ENCODE measurements around the gene GRIK4. TPM values are rescaled to one million over a fixed set of nuclear protein-coding genes. Genes with fewer than 3 reads are reported as not detected.

Gene GRIK4
- total and polyA plus RNA-seq, 2 of the 4 experiments (the other 2 are of a cell fraction), result 0.18 to 0.38 TPM

DNA sequence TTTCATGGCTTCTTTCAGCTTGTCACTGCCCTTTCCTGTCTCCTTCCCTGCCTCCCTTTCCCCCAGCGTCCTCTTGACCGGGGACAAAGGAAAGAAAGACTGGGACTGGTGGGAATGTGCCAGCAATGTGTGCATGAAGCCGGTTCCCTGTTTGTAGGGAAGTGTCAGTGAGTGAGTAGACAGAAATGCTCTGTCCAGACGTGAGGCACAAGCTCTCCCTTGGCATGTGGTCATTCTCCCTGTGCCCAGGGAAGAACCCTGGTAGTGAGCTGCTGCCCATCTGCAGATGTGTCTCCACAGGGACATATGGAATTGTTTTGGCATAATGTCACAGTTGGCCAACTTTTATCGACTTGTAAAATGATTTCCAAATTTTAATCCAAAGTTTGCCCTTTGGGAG lies 426.0 kb downstream of the GRIK4 start:
- Histone ChIP-seq H4K8ac (ENCODE audit: low read depth in 2 of 2, low read length in 2 of 2) (no peak overlapping the region), H3K14ac (replicated peaks; ENCODE audit: low read depth, low read length) (no peak overlapping the region), H2BK5ac (ENCODE audit: low read depth, low read length, poor library complexity, severe bottlenecking) (no peak overlapping the region), H3K9ac (ENCODE audit: low read depth, low read length) (no peak overlapping the region), H3K18ac (ENCODE audit: low read depth, low read length) (no peak overlapping the region), H4K20me1 (ENCODE audit: insufficient read depth, low read length) (no peaks in the 10 kb centered on the region), H3K4me2 (ENCODE audit: low read depth, low read length) (no peak overlapping the region), H2BK15ac (ENCODE audit: low read depth, low read length) (no peak overlapping the region), H3K27me3 (ENCODE audit: control insufficient read depth, insufficient read depth, low read length) (peaks cover 10% of the 10 kb centered on the region), H3K9me1 (ENCODE audit: insufficient read depth, low read length) (no peaks in the 10 kb centered on the region; the same call in 1 of the 2 replicates), H2BK120ac (ENCODE audit: low read depth, low read length) (no peak overlapping the region), H2AK5ac (ENCODE audit: low read depth, low read length) (no peak overlapping the region), H3K23ac (ENCODE audit: low read depth, low read length) (no peak overlapping the region; the same call in 1 of the 2 replicates), H3K4ac (ENCODE audit: low read depth, low read length) (no peak overlapping the region), H2AK9ac (replicated peaks; ENCODE audit: low read depth, low read length, poor library complexity) (no peak overlapping the region), H3K79me1 (ENCODE audit: low read depth in 1 of 2, low read length in 2 of 2) (no peaks in the 10 kb centered on the region), H3K36me3 (ENCODE audit: control insufficient read depth, insufficient read depth, low read length) (no peaks in the 10 kb centered on the region), H2AFZ (replicated peaks; ENCODE audit: low read length, poor library complexity) (no peak overlapping the region), H2BK20ac (ENCODE audit: low read depth, low read length) (no peak overlapping the region), H4K91ac (ENCODE audit: insufficient read depth, low read depth, low read length) (no peak overlapping the region), H3K4me1 (ENCODE audit: control insufficient read depth, insufficient read depth, low read length) (no peaks in the 10 kb centered on the region; the same call in 1 of the 2 replicates), H4K5ac (ENCODE audit: low read depth, low read length) (no peak overlapping the region), H3K27ac (ENCODE audit: insufficient read depth, low read length) (no peak overlapping the region), H3K56ac (ENCODE audit: extremely low read depth, insufficient read depth, low read length) (no peak overlapping the region), H3K4me3 (ENCODE audit: insufficient read depth, low read depth, low read length) (no peak overlapping the region), H3K9me3 (ENCODE audit: control insufficient read depth, insufficient read depth, low read length) (no peaks in the 10 kb centered on the region)
- TF ChIP-seq POLR2A (IDR thresholded peaks at IDR 0.05; ENCODE audit: low read depth, low read length) (no peak), FOS (IDR thresholded peaks at IDR 0.05; ENCODE audit: low read depth, low read length) (no peak), CEBPB (IDR thresholded peaks at IDR 0.05; ENCODE audit: low read depth, low read length) (no peak), NFE2L2 (IDR thresholded peaks at IDR 0.05; ENCODE audit: low read depth, low read length) (no peak)
- CTCF ChIA-PET, result interaction anchor here (1.6 kb wide), 1 partner anchor 426 kb away, joined by 4 read pairs; the partner anchor contains the start of gene GRIK4
- ATAC-seq (ENCODE audit: low read depth) (no peak), DNase-seq (no peak)
- in situ Hi-C loops (cut with MboI; ENCODE audit: low sequenced_read_pairs), result no loop called here
- BruUV-seq (replicated peaks), result no TSS peak
- POLR2A ChIA-PET (ENCODE audit: unreplicated experiment), result no interaction called here
- intact Hi-C loops (cut with micrococcal nuclease), result no loop called here
- dilution Hi-C loops (cut with HindIII; ENCODE audit: low sequenced_read_pairs, unreplicated experiment), result no loop called here
- WGBS, 2 experiments (ENCODE audit: extremely low coverage in 2 of 2, insufficient read length in 1 of 2), result 40% methylated on average over 1 of the region's 5 CpGs; no CpG with 5 or more reads in 1 of the 2 experiments
